ENCODE measurements around the gene HTR3D.
"Not testable (repeated sequence)": the region's sequence is repeated elsewhere in the genome, so short reads cannot be mapped to it uniquely, and the experiment has no call there.

The HTR3D gene, protein sequence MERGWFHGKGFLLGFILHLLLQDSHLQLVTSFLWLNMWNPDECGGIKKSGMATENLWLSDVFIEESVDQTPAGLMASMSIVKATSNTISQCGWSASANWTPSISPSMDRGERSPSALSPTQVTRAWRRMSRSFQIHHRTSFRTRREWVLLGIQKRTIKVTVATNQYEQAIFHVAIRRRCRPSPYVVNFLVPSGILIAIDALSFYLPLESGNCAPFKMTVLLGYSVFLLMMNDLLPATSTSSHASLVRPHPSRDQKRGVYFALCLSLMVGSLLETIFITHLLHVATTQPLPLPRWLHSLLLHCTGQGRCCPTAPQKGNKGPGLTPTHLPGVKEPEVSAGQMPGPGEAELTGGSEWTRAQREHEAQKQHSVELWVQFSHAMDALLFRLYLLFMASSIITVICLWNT

DNA sequence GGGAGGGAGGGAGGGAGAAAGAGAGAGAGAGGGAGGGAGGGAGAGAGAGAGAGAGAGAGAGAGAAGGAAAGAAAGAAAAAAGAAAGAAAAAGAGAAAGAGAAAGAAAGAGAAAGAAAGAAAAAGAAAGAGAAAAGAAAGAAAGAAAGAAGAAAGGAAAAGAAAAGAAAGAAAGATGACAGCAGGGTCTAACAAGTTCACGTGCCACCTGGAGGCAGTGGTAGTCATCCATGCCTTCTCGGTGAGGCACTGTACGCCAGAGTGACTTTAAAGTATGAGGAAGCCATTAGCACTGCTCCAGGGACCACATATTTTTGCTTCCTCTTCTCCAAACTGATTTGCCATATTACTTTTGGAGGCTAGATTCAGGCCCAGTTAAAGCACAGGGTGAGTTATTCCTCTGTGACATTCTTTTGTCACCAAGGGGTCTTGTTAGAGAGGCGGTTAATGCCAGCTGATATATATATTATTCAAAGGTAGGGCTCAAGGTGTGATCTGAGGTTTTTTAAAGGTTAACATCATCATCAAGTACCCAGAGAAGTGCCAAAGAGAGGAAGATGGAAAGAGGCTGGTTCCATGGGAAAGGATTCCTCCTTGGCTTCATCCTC, at the start of gene HTR3D:
TSS of gene HTR3D (plus strand) at position 556 of the 606 bp plus-strand sequence. CDS start at position 556, 0 bp downstream.
- DNase-seq (ENCODE audit: low spot score): no peak

DNA sequence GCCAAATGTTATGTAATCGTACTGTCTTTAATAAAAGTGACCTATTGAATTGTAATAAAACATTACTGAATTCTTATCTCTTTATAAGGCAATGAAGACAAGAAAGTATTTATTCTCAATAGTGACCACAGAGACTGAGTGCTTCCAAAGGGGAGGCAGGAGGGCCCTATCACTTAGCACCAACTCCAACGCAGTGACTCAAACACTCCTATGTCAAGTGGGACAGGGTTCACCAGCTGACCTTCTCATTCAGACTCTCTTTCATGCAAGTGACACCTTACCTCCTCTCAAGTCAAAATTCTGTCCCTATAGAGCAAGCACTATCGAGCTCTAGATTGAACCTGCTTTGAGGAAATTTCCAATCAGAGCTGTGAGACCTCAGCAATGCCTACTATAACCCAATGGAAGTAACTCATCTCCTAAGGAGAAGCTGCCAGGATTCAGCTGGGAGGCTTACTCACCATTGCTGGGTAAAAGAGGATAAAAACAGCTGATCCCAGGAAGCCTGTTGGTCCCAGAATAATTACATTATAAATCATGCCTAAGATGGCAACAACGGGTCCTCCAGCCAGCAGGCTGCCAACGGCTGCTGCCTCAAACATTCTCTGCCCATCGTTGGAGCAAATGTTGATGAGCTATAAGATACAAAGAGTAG, 49.4 kb upstream of the HTR3D start:
- no peak for DNase-seq (ENCODE audit: low spot score)

DNA sequence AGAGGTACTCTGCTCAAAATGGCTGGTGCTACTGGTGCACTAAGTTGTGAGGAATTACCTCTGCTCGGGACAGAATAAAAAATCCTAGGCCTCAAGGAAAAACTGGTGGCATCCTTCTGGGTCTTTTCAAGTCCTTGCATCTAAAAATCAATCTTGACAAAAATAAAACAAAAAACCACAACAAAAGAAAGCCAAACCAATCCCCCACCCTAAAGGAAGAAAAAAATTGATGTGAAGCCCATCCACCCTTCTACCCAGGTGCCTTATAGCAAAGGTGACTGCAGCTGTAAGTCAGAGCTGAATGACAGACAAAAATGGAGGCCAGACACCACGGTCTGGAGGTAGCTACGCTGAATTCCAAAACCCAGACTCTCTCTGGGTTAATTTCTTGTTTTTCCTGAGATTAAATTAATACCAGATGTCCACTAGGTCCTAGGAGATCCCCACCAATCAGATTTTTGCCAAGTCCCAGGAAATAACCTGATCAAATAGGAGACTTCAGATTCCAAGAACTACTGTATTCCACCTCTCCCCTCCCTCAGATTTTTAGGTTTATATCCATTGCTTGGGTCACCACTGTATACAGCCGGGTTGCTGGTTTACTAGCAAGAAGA, 47.3 kb upstream of the HTR3D start:
- DNase-seq (ENCODE audit: low spot score): no peak

DNA sequence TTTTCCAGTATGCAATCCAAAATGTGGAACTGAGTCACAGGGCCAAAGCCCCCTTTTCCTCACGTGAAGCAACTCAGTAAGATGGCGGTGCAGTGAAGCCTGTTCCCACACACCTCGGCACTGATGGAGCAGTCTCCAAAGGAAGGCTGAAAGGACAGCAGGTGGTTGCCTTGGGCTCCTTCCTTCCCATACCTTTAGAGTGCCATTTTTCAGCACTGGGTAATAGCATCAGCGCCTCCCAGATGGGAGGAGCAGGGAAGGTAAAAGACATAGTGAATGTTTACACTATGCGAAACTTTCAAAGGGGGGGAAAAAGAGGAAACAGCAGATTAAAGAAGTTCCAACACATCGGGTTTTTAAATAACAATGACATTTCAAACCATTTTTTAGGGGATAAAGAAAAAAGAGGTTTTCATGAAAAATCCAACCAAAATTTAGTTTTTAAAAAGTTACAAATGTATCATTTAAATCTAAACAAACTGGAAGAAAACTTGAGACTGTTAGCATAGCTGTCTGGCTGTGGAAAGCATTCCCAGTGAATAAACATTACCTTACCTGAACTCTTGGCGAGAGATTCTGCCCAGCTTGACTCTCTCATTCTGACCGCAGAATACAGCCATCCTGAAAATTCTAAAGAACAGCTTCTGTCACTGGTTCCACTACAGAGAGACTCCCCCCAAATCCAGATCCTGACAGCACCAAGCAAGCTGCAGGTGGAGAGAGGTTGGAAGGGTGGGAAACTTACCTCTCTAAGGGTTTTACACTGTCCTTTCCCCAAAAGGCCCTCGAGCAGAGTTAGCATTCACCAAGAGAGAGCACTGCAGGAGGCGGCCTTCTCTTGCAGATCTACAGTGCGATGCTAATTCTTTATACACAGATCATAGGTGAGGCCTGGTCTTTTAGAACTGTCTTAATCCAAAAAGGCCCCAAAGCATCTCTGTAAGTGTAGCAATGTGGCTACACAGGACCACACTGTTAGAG, 46.5 kb upstream of the HTR3D start:
- no peak for DNase-seq (ENCODE audit: low spot score)

DNA sequence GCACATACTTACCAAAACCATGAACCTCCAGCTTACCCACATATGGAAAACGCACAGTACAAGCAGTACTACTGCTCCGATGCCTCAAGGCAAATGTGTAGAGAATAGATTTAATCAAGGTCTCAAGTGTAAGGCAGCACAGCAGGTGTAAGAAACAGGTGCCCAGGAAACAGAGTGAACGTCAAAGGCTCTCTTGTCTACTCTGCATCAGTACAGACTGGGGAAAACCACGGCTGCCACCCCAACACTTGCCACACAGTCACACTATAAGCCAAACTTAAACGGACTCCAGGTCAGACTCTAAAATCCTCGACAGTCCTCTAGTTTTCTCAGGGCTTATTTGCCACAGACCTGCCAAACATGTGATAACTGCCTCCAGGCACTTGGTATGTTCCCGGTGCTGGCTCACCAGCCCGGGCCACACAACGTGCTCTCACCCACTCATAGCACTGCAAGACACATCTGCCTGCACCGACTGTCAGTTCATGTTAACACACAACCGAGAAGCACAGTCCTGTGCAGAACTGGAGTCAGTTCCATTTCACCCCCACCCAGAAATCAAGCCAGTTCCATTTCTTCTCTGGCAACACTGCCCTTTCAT, 44.4 kb upstream of the HTR3D start:
- DNase-seq (ENCODE audit: low spot score): no peak

DNA sequence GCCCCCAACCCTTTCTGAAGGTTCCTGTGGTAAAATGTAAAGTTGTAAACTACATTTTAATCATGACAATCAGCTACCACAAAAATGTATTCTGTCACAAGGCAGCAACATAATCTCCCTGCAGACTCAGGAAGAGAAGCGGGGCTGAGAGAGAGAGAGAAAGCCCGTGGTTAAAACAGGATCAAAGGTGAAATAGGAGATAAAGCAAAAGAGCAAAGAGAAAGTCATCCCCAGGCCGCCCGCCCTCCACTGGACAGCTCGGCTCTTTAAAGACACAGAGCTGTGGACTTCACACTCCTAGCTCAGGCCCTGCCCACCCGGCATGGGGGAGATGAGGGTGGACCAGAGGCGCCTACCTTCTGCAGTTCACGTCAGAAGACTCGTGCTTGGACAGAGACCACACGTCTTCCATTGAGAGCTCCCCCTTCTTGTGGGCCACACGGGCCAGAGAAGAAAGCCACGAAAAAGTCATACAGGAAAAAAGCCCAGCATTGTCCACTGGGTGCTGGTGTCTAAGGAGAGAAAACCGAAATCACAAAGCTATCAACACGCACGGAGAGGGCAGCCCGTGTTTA, 43.2 kb upstream of the HTR3D start:
- no peak for DNase-seq (ENCODE audit: low spot score)

DNA sequence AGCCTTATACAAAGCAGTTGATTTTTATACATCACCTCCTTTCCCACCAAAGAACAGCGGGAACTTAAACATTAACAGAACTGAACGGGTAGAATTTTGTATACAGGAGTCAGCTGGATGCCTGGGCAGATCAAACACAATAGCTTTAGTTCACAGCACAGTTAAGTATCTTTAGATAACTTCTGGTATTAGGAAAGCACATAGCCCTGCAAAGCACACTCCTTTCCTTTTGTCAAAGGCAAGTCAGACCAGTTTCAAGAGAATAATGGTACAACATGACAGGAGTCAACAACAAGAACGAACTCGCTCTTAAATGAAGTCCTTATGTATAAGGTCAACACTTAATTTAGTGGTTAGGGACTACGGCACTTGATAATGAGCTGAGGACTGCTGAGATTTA, 40.1 kb upstream of the HTR3D start:
- DNase-seq (ENCODE audit: low spot score): no peak

DNA sequence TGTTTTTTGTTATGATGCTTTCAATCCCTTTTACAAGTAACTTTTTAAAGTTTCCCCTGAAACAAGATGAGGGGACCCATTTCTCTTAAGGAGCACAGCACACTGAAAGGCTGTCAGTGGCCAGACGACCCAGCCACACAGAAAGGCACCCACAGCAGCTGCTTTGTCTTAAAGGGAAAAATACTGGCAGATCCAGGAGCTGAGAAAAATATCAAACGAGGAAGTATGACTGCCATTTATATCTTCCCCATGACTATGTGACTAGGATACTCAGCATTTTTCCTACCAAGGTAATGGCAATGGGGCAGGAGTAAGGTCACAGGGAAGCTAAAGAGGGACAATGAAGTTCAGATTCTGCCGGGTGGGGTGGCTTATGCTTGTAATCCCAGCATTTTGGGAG, 29.8 kb upstream of the HTR3D start:
- no peak for DNase-seq (ENCODE audit: low spot score)

DNA sequence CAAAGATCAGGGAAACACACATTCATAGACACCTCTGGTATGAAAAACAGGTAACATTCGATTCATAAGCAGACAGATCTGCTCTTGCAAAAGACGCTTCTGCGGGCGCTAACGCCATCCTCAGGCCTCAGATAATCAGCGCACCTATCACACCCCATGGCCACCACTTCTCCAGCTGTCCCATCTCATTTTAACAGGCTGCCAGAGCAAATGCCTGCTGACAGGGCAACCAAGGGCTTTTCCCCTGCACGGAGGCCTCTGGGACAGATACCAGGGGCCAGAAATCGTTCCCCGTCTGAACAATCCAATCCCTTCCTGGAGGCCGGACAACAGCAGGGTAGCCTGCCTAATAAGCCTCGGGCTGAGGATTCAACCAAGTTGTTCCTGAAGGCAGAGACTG, 29.1 kb upstream of the HTR3D start:
- DNase-seq (ENCODE audit: low spot score): no peak

DNA sequence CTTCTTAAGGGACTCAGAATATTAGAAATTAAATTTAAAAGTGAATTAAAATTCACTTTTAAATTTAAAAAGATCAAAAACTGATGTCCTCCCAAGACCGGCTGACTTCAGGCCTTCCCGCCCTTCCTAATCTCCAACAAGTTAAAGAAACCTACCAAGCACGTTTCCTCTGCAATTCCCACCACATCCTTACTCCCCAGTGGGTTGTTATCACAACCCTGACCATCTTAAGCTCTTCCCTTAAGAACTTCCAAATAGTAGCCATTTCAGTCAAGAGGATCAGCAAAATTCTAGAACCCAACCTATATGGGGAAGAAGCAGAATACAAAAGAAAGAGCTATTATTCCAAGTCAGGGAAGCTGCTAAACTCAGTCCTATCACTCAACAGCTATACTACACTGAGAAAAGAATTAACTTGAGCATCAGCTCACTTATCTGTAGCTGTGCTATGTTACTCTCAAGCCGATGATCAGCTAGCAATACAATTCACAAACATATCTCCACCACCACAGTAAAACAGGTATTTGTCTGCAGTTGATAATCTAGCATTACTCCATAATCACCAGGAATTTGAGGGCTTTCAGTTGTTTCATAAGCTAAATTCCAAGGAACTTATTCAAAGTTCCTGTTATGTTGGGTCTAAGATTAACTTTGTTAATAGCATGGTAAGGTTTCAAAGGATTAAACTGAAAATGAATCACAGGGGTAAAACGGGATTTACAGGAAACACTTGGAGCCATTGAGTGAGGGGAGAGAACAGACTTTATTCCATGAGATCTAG, 28.2 kb upstream of the HTR3D start:
- no peak for DNase-seq (ENCODE audit: low spot score)

DNA sequence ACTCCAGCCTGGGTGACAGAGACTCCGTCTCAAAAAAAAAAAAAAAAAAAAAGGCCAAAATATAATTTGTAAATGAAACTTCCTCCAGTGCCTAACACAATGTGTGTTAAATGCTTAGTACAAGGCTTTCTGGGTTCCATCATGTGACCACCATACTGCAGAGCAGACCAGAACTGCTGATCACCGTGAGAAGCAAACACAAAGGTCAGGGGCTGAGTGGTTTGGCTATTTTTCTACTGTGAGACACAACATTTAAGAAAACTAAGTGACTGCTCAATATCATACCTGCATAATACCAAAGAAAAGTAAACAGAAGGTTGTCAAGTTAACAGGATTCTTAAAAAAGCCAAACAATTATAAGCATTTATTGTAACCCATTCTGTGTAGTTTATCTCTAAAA, 27.1 kb upstream of the HTR3D start:
- DNase-seq (ENCODE audit: low spot score): no peak

DNA sequence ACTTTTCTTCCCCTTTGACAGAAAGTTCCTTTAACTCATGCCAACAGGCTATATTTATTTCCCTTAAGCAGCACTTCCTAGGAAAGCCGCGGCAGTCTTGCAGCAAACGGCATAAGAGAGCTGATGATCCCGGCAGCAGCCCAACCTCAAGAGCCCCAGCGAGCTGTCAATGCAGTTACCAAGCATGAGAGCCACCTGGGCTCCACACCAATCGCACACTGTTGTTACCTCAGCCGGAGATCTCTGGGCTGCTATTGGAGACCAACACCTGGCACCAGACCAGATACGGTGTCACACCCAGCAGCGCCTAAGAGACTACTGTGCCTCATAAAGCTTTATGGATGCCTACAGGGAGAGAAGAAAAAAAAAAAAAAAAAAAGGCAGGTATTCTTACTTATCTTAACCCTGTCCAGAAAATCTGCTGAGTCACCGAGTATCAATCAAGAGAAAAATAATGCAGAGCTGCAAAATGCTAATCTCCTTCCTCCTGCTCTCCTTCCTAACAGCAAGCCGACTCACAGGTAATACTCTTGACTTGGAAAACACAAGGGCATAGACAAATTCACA, 25.5 kb upstream of the HTR3D start:
- DNase-seq (ENCODE audit: low spot score): peak; percentile 12

DNA sequence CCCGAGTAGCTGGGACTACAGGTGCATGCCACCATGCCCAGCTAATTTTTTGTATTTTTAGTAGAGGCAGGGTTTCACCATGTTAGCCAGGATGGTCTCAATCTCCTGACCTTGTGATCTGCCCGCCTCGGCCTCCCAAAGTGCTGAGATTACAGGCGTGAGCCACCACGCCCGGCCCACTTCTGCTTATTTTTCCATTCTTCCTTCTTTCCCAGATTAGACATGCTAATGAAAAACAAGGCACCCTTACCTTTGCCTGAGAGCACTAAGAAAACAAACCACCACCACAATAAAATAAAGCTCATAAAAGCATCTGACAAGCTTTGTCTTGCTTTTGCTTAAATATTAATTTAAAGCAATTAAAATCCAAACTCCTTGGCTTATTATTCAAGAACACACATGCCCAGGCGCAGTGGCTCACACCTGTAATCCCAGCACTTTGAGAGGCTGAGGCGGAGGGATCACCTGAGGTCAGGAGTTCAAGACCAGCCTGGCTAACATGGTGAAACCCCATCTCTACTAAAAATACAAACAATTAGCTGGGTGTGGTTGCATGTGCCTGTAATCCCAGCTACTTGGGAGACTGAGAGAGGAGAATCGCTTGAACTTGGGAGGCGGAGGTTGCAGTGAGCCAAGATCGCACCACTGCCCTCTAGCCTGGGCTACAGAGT, 24.3 kb upstream of the HTR3D start:
- not testable (repeated sequence) for DNase-seq (ENCODE audit: low spot score)

DNA sequence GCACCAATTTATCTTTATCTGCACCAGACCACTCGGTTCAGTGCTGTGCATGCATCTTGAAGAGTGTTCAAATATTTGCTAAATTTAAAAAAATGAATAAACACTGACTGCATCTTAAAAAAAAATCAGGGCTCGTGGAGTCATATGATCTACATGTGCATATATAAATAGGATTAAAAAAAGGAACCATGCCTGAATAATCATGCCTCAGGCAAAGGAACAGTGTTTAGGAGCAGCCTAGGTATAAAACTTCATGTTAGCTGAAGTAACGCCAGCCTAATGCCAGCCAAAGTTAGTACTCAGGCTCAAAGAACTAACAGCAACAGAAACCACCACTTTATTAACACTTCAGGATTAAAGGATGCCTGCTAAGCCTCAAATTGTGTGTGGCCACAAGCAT, 23.4 kb upstream of the HTR3D start:
- no peak for DNase-seq (ENCODE audit: low spot score)

DNA sequence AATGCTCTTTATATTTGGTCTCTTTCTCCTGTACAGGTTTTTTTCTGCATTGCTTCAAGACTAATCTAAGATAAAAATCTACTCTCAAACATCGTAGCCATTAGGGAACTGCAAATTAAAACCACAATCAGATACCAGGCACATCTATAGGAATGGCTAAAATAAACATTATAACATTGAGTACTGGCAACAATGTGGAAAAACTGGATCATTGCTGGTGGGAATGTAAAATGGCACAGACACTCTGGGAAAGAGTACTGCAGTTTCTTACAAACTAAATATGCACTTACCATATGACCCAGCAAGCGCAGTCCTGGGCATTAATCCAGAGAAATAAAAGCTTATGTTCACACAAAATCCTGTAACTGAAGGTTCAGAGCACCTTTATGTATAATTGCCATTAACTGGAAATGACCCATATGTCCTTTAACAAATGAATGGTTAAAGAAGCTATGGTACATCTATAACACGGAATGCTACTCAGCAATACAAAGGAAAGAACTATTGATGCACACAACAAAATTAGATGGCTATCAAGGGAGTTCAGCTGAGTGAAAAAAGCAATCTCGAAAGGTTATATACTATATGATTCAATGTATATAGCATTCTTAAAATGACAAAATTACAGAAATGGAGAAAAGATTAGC, 20.2 kb upstream of the HTR3D start:
- DNase-seq (ENCODE audit: low spot score): no peak

DNA sequence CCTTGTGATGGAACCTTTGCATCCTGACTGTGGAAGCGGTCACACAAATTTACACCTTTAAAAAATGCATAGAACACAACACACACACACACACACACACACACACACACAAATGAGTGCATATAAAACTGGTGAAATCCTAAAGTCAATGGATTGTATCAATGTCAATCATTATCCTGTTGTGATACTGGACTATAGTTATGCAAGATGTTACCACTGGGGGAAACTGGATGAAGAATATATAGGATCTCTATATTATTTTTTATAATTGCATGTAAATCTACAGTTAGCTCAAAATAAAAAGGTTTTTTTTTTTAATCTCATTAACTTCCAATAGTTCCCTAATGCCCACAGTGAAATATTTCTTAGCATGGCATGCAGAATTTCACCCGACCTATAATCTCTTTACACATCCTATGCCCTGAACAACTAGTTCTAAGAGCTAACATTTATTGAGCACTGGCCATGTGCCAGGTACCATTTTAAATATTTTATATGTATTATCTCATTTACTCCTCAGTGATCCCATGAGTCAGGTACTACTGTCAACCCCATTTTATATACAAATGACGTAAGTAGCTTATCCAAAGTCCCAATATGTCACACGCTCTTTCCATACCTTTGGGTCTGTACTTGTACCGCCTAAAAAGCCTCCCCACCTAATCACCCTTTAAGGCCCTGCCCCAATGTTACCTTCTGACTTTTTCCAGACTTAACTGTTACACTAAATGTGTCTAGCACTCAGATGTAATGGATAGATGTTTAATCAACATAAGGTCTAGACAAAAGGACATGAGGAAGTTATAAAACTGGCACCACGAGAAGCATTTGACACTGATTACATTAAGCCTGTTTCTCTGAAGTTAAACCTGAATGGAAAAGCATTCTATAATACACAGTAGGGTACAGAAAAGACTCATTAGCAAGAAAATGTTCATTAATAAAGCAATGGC, 19.3 kb upstream of the HTR3D start:
- DNase-seq (ENCODE audit: low spot score): no peak

DNA sequence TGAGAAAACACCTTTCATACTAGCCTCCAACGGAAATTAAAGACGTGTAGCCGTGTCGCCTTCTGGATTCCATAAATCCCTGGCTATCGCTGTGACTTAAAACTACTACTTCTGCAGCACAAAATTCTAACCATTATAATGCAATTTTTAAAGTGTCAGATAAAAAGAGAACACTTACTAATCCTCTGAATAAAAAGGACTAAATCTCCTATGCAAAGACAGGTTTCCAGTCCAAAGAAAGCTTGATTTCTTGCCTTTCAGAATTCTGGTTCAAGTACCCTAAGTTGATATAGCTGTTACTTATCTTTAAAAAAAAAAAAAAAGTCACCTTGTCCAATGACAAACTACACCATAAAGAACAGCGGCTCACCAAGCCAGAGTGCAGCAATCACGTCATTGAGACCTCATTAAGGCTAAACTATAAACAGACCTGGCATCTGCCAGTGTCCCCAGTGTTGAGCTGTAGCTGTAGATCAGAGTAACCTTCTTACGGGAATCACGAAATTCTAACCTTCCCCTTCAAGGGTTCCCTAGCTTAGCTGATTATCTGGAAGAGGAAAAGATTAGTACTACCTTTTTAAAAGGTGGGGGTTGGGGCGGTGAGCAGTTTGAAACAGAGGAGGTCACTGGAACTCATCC, 16.0 kb upstream of the HTR3D start:
- no peak for DNase-seq (ENCODE audit: low spot score)

All from CD4-positive, alpha-beta T cell treated with Interleukin-6 at 100 ng/mL for 8 hours (primary cell).